ENCODE data around the gene DYNLT2B.
"Not testable (repeated sequence)": the region's sequence is repeated elsewhere in the genome, so short reads cannot be mapped to it uniquely, and the experiment has no call there.

DYNLT2B gene

GRCh38 chr3:196323691-196324090 is 5.7 kb upstream of the DYNLT2B start:
- no peak for DNase-seq (ENCODE audit: low read depth)

- no peak for DNase-seq (ENCODE audit: low read depth)
Measured at GRCh38 chr3:196323016-196323415, 5.0 kb upstream of the DYNLT2B start.

- no peak for DNase-seq (ENCODE audit: low read depth)
Measured at GRCh38 chr3:196321162-196321561, 3.1 kb upstream of the DYNLT2B start.

- no peak for DNase-seq (ENCODE audit: low read depth)
Measured at GRCh38 chr3:196320137-196320536, 2.1 kb upstream of the DYNLT2B start.

GRCh38 chr3:196316799-196317686 is 997 bp downstream of the DYNLT2B start:
- DNase-seq (ENCODE audit: low read depth) = not testable (repeated sequence)

GRCh38 chr3:196315821-196316220 is 2.2 kb downstream of the DYNLT2B start:
- DNase-seq (ENCODE audit: low read depth) = no peak

- DNase-seq (ENCODE audit: low read depth) = no peak
Measured at GRCh38 chr3:196314597-196314996, 3.4 kb downstream of the DYNLT2B start.

GRCh38 chr3:196314086-196314485 is 4.0 kb downstream of the DYNLT2B start:
- DNase-seq (ENCODE audit: low read depth) = not testable (repeated sequence)

GRCh38 chr3:196302960-196303359 is 15.1 kb downstream of the DYNLT2B start:
- DNase-seq (ENCODE audit: low read depth) = not testable (repeated sequence)

GRCh38 chr3:196302551-196302950 is 15.5 kb downstream of the DYNLT2B start:
- not testable (repeated sequence) for DNase-seq (ENCODE audit: low read depth)

GRCh38 chr3:196298521-196298920 is 19.5 kb downstream of the DYNLT2B start:
- DNase-seq (ENCODE audit: low read depth) = no peak

GRCh38 chr3:196292286-196292923 is 25.6 kb downstream of the DYNLT2B start:
- DNase-seq (ENCODE audit: low read depth) = no peak

GRCh38 chr3:196288141-196288460 is 29.9 kb downstream of the DYNLT2B start:
- DNase-seq (ENCODE audit: low read depth) = no peak

GRCh38 chr3:196287440-196288140 is 30.4 kb downstream of the DYNLT2B start, which contains the start of gene PCYT1A:
Gene PCYT1A, minus strand, starts transcription at chr3:196287726. Its CDS starts 17,195 bp downstream, at chr3:196270531.
- DNase-seq (ENCODE audit: low read depth) = peak; percentile 69

GRCh38 chr3:196287090-196287439 is 31.0 kb downstream of the DYNLT2B start:
- DNase-seq (ENCODE audit: low read depth) = peak; percentile 8

GRCh38 chr3:196284396-196284795 is 33.6 kb downstream of the DYNLT2B start:
- no peak for DNase-seq (ENCODE audit: low read depth)

GRCh38 chr3:196281962-196282361 is 36.1 kb downstream of the DYNLT2B start:
- no peak for DNase-seq (ENCODE audit: low read depth)

- no peak for DNase-seq (ENCODE audit: low read depth)
Measured at GRCh38 chr3:196280689-196281440, 37.2 kb downstream of the DYNLT2B start.

- DNase-seq (ENCODE audit: low read depth) = no peak
Measured at GRCh38 chr3:196275126-196275525, 42.9 kb downstream of the DYNLT2B start.

GRCh38 chr3:196274585-196274984 is 43.5 kb downstream of the DYNLT2B start:
- DNase-seq (ENCODE audit: low read depth) = peak; percentile 35

- no peak for DNase-seq (ENCODE audit: low read depth)
Measured at GRCh38 chr3:196273655-196274054, 44.4 kb downstream of the DYNLT2B start.

- no peak for DNase-seq (ENCODE audit: low read depth)
Measured at GRCh38 chr3:196272826-196273225, 45.2 kb downstream of the DYNLT2B start.

Data from T-helper 22 cell (primary cell).